ENCODE results near the gene CD93.
A peak's percentile ranks its signal among the peaks of the same experiment; 100 is the strongest.

The CD93 gene

DNA sequence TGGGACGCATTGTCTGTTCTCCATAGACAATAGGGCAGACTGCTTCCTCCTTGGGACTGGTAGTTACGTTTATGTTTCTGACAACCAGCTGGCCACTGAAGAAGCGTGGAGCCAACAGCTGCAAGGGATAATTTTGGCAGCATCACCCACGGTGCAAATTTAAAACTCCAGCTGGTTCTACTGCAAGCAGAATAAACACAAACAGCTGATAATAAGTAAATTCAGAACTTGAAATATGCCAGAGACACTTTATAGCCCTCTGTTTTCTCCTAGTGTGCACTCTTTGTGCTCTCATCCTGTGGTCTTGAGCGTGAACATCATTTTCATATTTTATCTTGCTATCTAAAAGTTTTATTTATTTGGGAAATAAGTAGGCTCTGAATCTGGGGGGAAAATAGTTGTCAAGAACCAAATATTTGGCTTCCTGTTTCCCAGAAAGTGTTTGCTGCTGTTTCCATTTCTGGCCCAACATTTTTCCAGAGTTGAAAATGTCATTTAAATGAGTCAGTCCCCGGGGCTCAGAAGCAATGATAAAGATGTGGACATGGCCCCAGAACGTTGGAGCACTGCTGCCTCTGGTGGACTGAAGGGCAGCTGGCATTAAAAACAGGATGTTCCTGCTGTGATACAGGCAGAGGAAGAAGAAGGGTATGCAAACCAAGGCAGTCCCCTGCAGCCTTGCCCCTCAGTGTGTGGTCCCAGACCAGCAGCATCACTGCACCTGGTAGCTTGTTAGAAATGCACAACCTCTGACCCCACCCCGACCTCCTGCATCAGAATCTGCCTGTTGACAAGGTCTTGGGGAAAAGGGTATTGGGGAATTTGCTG is 24.2 kb downstream of the CD93 start:
- H3K4me2 ChIP-seq (ENCODE audit: low read depth, low read length, poor library complexity, severe bottlenecking), result no peak overlapping the region
- no peaks in the 10 kb centered on the region for H3K9me3 ChIP-seq (ENCODE audit: insufficient read depth, low read depth, low read length)
- H3K4me3 ChIP-seq (ENCODE audit: low read length, poor library complexity, severe bottlenecking), result no peak overlapping the region
- H3K79me2 ChIP-seq (ENCODE audit: insufficient read depth, low read length), result no peaks in the 10 kb centered on the region
- no peaks in the 10 kb centered on the region for H3K27me3 ChIP-seq (ENCODE audit: insufficient read depth, low read length, poor library complexity, severe bottlenecking)
- H3K9ac ChIP-seq (ENCODE audit: low read depth, low read length, poor library complexity, severe bottlenecking), result no peak overlapping the region
- H3K4me1 ChIP-seq (ENCODE audit: insufficient read depth, low read length, poor library complexity, severe bottlenecking), result peaks cover 7% of the 10 kb centered on the region
- no peaks in the 10 kb centered on the region for H4K20me1 ChIP-seq (ENCODE audit: insufficient read depth, low read length, poor library complexity, severe bottlenecking)
- no peak overlapping the region for H2AFZ ChIP-seq (ENCODE audit: low read length)
- TF ChIP-seq, protein P1, sequence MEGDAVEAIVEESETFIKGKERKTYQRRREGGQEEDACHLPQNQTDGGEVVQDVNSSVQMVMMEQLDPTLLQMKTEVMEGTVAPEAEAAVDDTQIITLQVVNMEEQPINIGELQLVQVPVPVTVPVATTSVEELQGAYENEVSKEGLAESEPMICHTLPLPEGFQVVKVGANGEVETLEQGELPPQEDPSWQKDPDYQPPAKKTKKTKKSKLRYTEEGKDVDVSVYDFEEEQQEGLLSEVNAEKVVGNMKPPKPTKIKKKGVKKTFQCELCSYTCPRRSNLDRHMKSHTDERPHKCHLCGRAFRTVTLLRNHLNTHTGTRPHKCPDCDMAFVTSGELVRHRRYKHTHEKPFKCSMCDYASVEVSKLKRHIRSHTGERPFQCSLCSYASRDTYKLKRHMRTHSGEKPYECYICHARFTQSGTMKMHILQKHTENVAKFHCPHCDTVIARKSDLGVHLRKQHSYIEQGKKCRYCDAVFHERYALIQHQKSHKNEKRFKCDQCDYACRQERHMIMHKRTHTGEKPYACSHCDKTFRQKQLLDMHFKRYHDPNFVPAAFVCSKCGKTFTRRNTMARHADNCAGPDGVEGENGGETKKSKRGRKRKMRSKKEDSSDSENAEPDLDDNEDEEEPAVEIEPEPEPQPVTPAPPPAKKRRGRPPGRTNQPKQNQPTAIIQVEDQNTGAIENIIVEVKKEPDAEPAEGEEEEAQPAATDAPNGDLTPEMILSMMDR (conservative IDR thresholded peaks at IDR 0.05; ENCODE audit: low read length), result peak; percentile 68
- no peak for TF ChIP-seq EZH2phosphoT487 (IDR thresholded peaks at IDR 0.05; ENCODE audit: borderline replicate concordance)
- no peaks in the 10 kb centered on the region for H3K36me3 ChIP-seq (ENCODE audit: insufficient read depth, low read length)
- H3K9me2 ChIP-seq (replicated peaks; ENCODE audit: low read depth, low read length), result no peaks in the 10 kb centered on the region
- no peaks in the 10 kb centered on the region for H3F3A ChIP-seq (ENCODE audit: low read depth)

DNA sequence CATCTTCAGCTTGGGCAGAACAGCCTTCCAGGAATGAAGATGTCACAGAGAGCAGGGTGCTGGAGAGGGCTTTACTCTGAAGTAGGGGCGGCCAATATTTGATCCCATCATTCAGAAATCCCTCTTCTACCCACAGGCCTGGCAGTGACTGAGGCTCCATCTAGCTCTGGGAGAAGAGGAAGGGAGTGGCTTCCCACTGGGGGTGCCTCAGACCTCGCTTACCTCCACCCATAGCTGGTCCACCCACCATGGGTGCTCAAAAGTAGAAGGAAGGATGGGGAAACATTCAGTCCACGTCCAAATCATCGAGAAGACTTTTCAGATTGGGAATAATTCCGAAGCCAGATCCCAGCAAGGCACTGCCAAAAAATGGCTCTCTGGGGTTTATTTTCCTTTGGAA is 24.9 kb downstream of the CD93 start:
- H3K9me2 ChIP-seq (replicated peaks; ENCODE audit: low read depth, low read length), result no peaks in the 10 kb centered on the region
- H3K27me3 ChIP-seq (ENCODE audit: insufficient read depth, low read length, poor library complexity, severe bottlenecking), result no peaks in the 10 kb centered on the region
- no peak overlapping the region for H3K9ac ChIP-seq (ENCODE audit: low read depth, low read length, poor library complexity, severe bottlenecking)
- no peaks in the 10 kb centered on the region for H3K36me3 ChIP-seq (ENCODE audit: insufficient read depth, low read length)
- no peaks in the 10 kb centered on the region for H3F3A ChIP-seq (ENCODE audit: low read depth)
- H3K9me3 ChIP-seq (ENCODE audit: insufficient read depth, low read depth, low read length), result no peaks in the 10 kb centered on the region
- no peak overlapping the region for H2AFZ ChIP-seq (ENCODE audit: low read length)
- no peaks in the 10 kb centered on the region for H4K20me1 ChIP-seq (ENCODE audit: insufficient read depth, low read length, poor library complexity, severe bottlenecking)
- no peak overlapping the region for H3K4me3 ChIP-seq (ENCODE audit: low read length, poor library complexity, severe bottlenecking)
- peaks cover 7% of the 10 kb centered on the region for H3K4me1 ChIP-seq (ENCODE audit: insufficient read depth, low read length, poor library complexity, severe bottlenecking)
- no peaks in the 10 kb centered on the region for H3K79me2 ChIP-seq (ENCODE audit: insufficient read depth, low read length)
- TF ChIP-seq, protein P1 (conservative IDR thresholded peaks at IDR 0.05; ENCODE audit: low read length), result no peak
- TF ChIP-seq EZH2phosphoT487 (IDR thresholded peaks at IDR 0.05; ENCODE audit: borderline replicate concordance), result no peak
- H3K4me2 ChIP-seq (ENCODE audit: low read depth, low read length, poor library complexity, severe bottlenecking), result no peak overlapping the region

DNA sequence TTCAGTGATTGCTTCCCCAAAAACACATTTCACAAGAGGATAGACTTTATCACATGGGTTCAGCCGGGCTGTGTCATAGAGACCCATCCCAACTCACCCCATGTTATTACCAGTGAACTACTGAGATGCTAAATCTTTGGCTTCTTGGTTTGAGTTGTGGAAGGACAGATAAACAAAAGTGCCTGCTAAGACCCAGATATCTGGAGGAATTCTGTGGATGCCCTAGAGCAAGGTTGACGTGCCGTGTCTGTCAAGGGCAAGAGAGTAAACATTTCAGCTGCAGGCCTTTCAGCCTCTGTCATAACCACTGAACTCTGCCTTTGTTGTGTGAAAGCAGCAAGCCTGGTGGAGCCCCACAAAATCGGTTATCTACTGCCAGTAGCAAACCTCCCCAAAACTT is 25.5 kb downstream of the CD93 start:
- Histone ChIP-seq H3K9me2 (replicated peaks; ENCODE audit: low read depth, low read length) (no peaks in the 10 kb centered on the region), H2AFZ (ENCODE audit: low read length) (no peak overlapping the region), H3K9me3 (ENCODE audit: insufficient read depth, low read depth, low read length) (no peaks in the 10 kb centered on the region), H3K36me3 (ENCODE audit: insufficient read depth, low read length) (no peaks in the 10 kb centered on the region), H3K4me1 (ENCODE audit: insufficient read depth, low read length, poor library complexity, severe bottlenecking) (peaks cover 7% of the 10 kb centered on the region), H3F3A (ENCODE audit: low read depth) (no peaks in the 10 kb centered on the region), H3K9ac (ENCODE audit: low read depth, low read length, poor library complexity, severe bottlenecking) (no peak overlapping the region), H3K79me2 (ENCODE audit: insufficient read depth, low read length) (no peaks in the 10 kb centered on the region), H3K27me3 (ENCODE audit: insufficient read depth, low read length, poor library complexity, severe bottlenecking) (no peaks in the 10 kb centered on the region), H3K4me3 (ENCODE audit: low read length, poor library complexity, severe bottlenecking) (no peak overlapping the region), H3K4me2 (ENCODE audit: low read depth, low read length, poor library complexity, severe bottlenecking) (no peak overlapping the region), H4K20me1 (ENCODE audit: insufficient read depth, low read length, poor library complexity, severe bottlenecking) (no peaks in the 10 kb centered on the region)
- TF ChIP-seq, protein P1 (conservative IDR thresholded peaks at IDR 0.05; ENCODE audit: low read length), result no peak
- no peak for TF ChIP-seq EZH2phosphoT487 (IDR thresholded peaks at IDR 0.05; ENCODE audit: borderline replicate concordance)

Data from Loucy (cell line).